ENCODE measurements around the gene FRY. TPM values are rescaled to one million over a fixed set of nuclear protein-coding genes. Genes with fewer than 3 reads are reported as not detected.

The FRY gene
- total RNA-seq, 1 experiment from 2014 or later = 1.3 TPM

DNA sequence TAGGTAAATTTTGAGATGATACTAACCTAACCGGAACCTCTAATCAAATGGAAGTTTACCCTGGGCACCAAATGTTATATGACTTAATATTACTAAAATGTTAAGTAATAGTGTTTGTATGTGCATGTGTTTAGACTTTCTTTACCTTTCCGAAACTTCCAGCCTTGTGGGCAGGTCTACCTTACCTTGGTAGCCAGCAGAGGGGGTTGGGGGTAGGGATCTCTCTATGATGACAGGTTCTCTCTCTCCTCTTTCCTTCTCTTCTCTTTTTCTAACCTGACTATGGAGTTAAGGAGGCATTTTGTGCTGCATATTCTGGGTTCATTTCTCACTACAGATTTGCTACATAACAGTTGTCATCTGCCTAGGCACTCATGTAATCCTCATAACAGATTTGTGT lies 6.8 kb upstream of the FRY start:
- Histone ChIP-seq H3K79me2 (ENCODE audit: low read length) (no peaks in the 10 kb centered on the region), H3K27me3 (ENCODE audit: low read length) (no peaks in the 10 kb centered on the region), H3F3A (ENCODE audit: low read length, unreplicated experiment) (no peaks in the 10 kb centered on the region), H3K9ac (ENCODE audit: low read length) (no peak overlapping the region), H3K4me1 (ENCODE audit: insufficient read depth, low read length) (no peaks in the 10 kb centered on the region), H2AFZ (ENCODE audit: low read length) (no peak overlapping the region), H4K20me1 (ENCODE audit: low read length) (no peaks in the 10 kb centered on the region), H3K9me2 (replicated peaks; ENCODE audit: low read length) (no peaks in the 10 kb centered on the region), H3K36me3 (ENCODE audit: low read depth, low read length) (no peaks in the 10 kb centered on the region), H3K27ac (ENCODE audit: low read length) (no peak overlapping the region), H3K4me3 (ENCODE audit: low read length) (no peak overlapping the region), H3K4me2 (ENCODE audit: low read length) (no peak overlapping the region), H3K9me3 (ENCODE audit: low read length) (no peaks in the 10 kb centered on the region)
- intact Hi-C loops (cut with micrococcal nuclease) = no loop called here
- ATAC-seq = no peak
- BruUV-seq (replicated peaks) = no TSS peak
- ChIA-PET CTCF (no interaction called here), POLR2A (ENCODE audit: unreplicated experiment) (no interaction called here)
- no peak for DNase-seq
- TF ChIP-seq EZH2 (IDR thresholded peaks at IDR 0.05; ENCODE audit: low read length, unreplicated experiment) = no peak
- TF ChIP-seq EZH2phosphoT487 (IDR thresholded peaks at IDR 0.05; ENCODE audit: borderline replicate concordance, low read length) = no peak
- TF ChIP-seq, protein P1, sequence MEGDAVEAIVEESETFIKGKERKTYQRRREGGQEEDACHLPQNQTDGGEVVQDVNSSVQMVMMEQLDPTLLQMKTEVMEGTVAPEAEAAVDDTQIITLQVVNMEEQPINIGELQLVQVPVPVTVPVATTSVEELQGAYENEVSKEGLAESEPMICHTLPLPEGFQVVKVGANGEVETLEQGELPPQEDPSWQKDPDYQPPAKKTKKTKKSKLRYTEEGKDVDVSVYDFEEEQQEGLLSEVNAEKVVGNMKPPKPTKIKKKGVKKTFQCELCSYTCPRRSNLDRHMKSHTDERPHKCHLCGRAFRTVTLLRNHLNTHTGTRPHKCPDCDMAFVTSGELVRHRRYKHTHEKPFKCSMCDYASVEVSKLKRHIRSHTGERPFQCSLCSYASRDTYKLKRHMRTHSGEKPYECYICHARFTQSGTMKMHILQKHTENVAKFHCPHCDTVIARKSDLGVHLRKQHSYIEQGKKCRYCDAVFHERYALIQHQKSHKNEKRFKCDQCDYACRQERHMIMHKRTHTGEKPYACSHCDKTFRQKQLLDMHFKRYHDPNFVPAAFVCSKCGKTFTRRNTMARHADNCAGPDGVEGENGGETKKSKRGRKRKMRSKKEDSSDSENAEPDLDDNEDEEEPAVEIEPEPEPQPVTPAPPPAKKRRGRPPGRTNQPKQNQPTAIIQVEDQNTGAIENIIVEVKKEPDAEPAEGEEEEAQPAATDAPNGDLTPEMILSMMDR (conservative IDR thresholded peaks at IDR 0.05; ENCODE audit: low read depth, low read length) = no peak

DNA sequence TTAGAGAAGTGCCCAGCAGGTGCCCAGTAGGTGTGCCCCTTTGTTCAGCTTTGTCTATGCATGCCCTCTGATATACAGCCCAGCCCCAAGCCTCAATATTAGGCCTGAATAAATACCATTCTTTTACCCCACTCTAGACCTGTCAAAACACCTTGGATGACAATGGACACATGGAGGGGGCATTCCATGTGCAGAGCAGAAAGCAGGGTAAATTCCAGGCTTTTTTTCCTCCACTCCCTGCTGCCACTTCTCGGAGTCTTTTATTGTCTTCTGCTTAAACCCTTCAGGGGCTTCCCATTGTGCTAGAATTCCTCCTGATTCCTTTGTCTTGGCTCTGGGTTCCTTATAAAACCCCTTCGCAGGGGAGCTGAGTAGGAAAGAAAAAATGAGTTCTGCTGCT lies 5.8 kb upstream of the FRY start:
- ATAC-seq (no peak), DNase-seq (no peak)
- peaks cover 2% of the 10 kb centered on the region; the same call in 1 of the 2 replicates for H3K4me1 ChIP-seq (ENCODE audit: insufficient read depth, low read length)
- H2AFZ ChIP-seq (ENCODE audit: low read length) = no peak overlapping the region
- no peaks in the 10 kb centered on the region for H3K27me3 ChIP-seq (ENCODE audit: low read length)
- H3K9me2 ChIP-seq (replicated peaks; ENCODE audit: low read length) = no peaks in the 10 kb centered on the region
- no TSS peak for BruUV-seq (replicated peaks)
- TF ChIP-seq EZH2phosphoT487 (IDR thresholded peaks at IDR 0.05; ENCODE audit: borderline replicate concordance, low read length) (no peak), EZH2 (IDR thresholded peaks at IDR 0.05; ENCODE audit: low read length, unreplicated experiment) (no peak)
- TF ChIP-seq, protein P1 (conservative IDR thresholded peaks at IDR 0.05; ENCODE audit: low read depth, low read length) = no peak
- H3K4me3 ChIP-seq (ENCODE audit: low read length) = no peak overlapping the region
- H3K27ac ChIP-seq (ENCODE audit: low read length) = no peak overlapping the region
- no peaks in the 10 kb centered on the region for H3K36me3 ChIP-seq (ENCODE audit: low read depth, low read length)
- no peak overlapping the region for H3K9ac ChIP-seq (ENCODE audit: low read length)
- no peaks in the 10 kb centered on the region for H3F3A ChIP-seq (ENCODE audit: low read length, unreplicated experiment)
- CTCF ChIA-PET = no interaction called here
- no peaks in the 10 kb centered on the region for H3K79me2 ChIP-seq (ENCODE audit: low read length)
- no peak overlapping the region for H3K4me2 ChIP-seq (ENCODE audit: low read length)
- H4K20me1 ChIP-seq (ENCODE audit: low read length) = no peaks in the 10 kb centered on the region
- no peaks in the 10 kb centered on the region for H3K9me3 ChIP-seq (ENCODE audit: low read length)
- intact Hi-C loops (cut with micrococcal nuclease) = no loop called here
- POLR2A ChIA-PET (ENCODE audit: unreplicated experiment) = no interaction called here

DNA sequence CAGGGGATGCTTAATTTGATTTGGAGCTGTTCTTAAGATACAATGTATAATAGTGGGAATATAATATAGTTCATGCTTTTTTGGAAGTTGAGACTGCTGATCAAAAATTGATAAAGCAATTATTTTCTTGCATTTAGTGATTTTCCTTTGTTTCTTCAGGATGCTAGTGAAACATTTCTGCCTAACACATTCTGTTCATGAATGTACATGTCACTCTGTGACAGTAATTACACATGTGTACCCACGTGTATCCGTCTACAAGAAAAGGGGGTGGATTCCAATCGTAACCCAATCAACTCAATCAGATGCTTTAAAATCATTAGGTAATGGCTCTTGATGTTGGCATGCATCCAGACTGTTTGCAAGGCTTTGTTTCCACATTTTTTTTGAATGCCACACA lies 5.0 kb upstream of the FRY start:
- H2AFZ ChIP-seq (ENCODE audit: low read length) = no peak overlapping the region
- H3K27me3 ChIP-seq (ENCODE audit: low read length) = no peaks in the 10 kb centered on the region
- H3K4me2 ChIP-seq (ENCODE audit: low read length) = no peak overlapping the region
- peaks cover 3% of the 10 kb centered on the region; the same call in 1 of the 2 replicates for H3K4me1 ChIP-seq (ENCODE audit: insufficient read depth, low read length)
- no peaks in the 10 kb centered on the region for H3K79me2 ChIP-seq (ENCODE audit: low read length)
- H3K36me3 ChIP-seq (ENCODE audit: low read depth, low read length) = no peaks in the 10 kb centered on the region
- H3K9ac ChIP-seq (ENCODE audit: low read length) = no peak overlapping the region
- no TSS peak for BruUV-seq (replicated peaks)
- POLR2A ChIA-PET (ENCODE audit: unreplicated experiment) = no interaction called here
- H3K9me3 ChIP-seq (ENCODE audit: low read length) = no peaks in the 10 kb centered on the region
- no peak overlapping the region for H3K4me3 ChIP-seq (ENCODE audit: low read length)
- DNase-seq = no peak
- CTCF ChIA-PET = no interaction called here
- H3K27ac ChIP-seq (ENCODE audit: low read length) = no peak overlapping the region
- no peaks in the 10 kb centered on the region for H3F3A ChIP-seq (ENCODE audit: low read length, unreplicated experiment)
- no peak for TF ChIP-seq EZH2phosphoT487 (IDR thresholded peaks at IDR 0.05; ENCODE audit: borderline replicate concordance, low read length)
- TF ChIP-seq, protein P1 (conservative IDR thresholded peaks at IDR 0.05; ENCODE audit: low read depth, low read length) = no peak
- TF ChIP-seq EZH2 (IDR thresholded peaks at IDR 0.05; ENCODE audit: low read length, unreplicated experiment) = no peak
- intact Hi-C loops (cut with micrococcal nuclease) = no loop called here
- no peaks in the 10 kb centered on the region for H4K20me1 ChIP-seq (ENCODE audit: low read length)
- H3K9me2 ChIP-seq (replicated peaks; ENCODE audit: low read length) = no peaks in the 10 kb centered on the region
- ATAC-seq = no peak

Data from PC-3 (cell line).